Omental fat pad (tissue), 4 donors: ENCODE data around the gene CHERP. TPM values are rescaled to one million over a fixed set of nuclear protein-coding genes. Genes with fewer than 3 reads are reported as not detected.
"Not testable (repeated sequence)": the region's sequence is repeated elsewhere in the genome, so short reads cannot be mapped to it uniquely, and the experiment has no call there.

Experiments used
- ATAC-seq: fragments of 150-250 bp; one replicate; pipeline ENCODE4 v1.9.1; 2016; ENCODE audit warnings: mild to moderate bottlenecking, moderate library complexity; ENCODE audit not compliant: low FRiP score
- DNase-seq: peaks from one replicate; pipeline ENCODE4 v3.0.0-alpha.2; 2019; ENCODE audit warnings: low spot score
- CTCF ChIP-seq, 3 donors: fragments of 450-650 bp; IDR thresholded peaks; one replicate each; pipeline ENCODE4 v1.5.1; 2016 to 2017; ENCODE audit warnings: antibody characterized with exemption in 3 of 3, mild to moderate bottlenecking in 3 of 3, moderate library complexity in 2 of 3
- small RNA-seq: library from RNA; depleted of rRNA; stranded (forward); fragments of <200 nt; gene quantifications from one replicate; pipeline ENCODE3, GENCODE V24; 2016
- total RNA-seq, 4 donors: library from RNA; depleted of rRNA; stranded (reverse); fragments of >200 nt; gene quantifications; one replicate each; pipeline ENCODE4 v1.1.0, GENCODE V29; 2016

CHERP gene
- total RNA-seq, 4 donors from 2014 or later = 5.9 to 25.1 (median 10.8) TPM

GRCh38 chr19:16477311-16477710 is 64.9 kb downstream of the CHERP start:
- ATAC-seq (no peak), DNase-seq (no peak)
- TF ChIP-seq CTCF (IDR thresholded peaks at IDR 0.05) = no peak

- no peak for ATAC-seq
- TF ChIP-seq CTCF (IDR thresholded peaks at IDR 0.05) = no peak
Observed at GRCh38 chr19:16476401-16476800, 65.8 kb downstream of the CHERP start.

GRCh38 chr19:16473875-16474392 is 68.3 kb downstream of the CHERP start:
- DNase-seq (no peak), ATAC-seq (no peak)

More at GRCh38 chr19:16476401-16476800, 65.8 kb downstream of the CHERP start:
- no peak for DNase-seq

GRCh38 chr19:16472992-16473391 is 69.2 kb downstream of the CHERP start:
- DNase-seq (no peak), ATAC-seq (no peak)
- TF ChIP-seq CTCF (IDR thresholded peaks at IDR 0.05) = no peak

More at GRCh38 chr19:16473875-16474392, 68.3 kb downstream of the CHERP start:
- TF ChIP-seq CTCF (IDR thresholded peaks at IDR 0.05) = no peak

- ATAC-seq = not testable (repeated sequence)
Observed at GRCh38 chr19:16472559-16472899, 69.7 kb downstream of the CHERP start.

GRCh38 chr19:16470911-16471811 is 71.1 kb downstream of the CHERP start:
- peak; percentile 39 for DNase-seq
- ATAC-seq = peak; percentile 10
- no peak for TF ChIP-seq CTCF (IDR thresholded peaks at IDR 0.05)

More at GRCh38 chr19:16472559-16472899, 69.7 kb downstream of the CHERP start:
- not testable (repeated sequence) for DNase-seq

GRCh38 chr19:16470541-16470910 is 71.7 kb downstream of the CHERP start:
- DNase-seq (no peak), ATAC-seq (no peak)
- no peak for TF ChIP-seq CTCF (IDR thresholded peaks at IDR 0.05)

Small RNA genes lying within 50 kb of the gene (small RNA-seq; reads per million reads assigned to genes)
- gene RN7SL146P = not detected

Other genes starting within 250 kb of the CHERP start
- gene KLF2, start 217.6 kb downstream of the CHERP start, total RNA-seq = 100 to 1,000 TPM in 2 of 4 donors, 10 to 100 TPM in 2; 61.1 to 160 (median 85.9) TPM
- gene EPS15L1, start 70.5 kb downstream of the CHERP start, total RNA-seq = 10 to 100 TPM; 12.9 to 37.0 (median 20.1) TPM
- gene CALR3, start 46.3 kb downstream of the CHERP start, total RNA-seq = not detected
- gene C19orf44, start 46.0 kb downstream of the CHERP start, total RNA-seq = 1 to 10 TPM; 3.7 to 9.1 (median 5.6) TPM
- gene SLC35E1, start 30.0 kb upstream of the CHERP start, total RNA-seq = 10 to 100 TPM; 22.9 to 46.3 (median 36.1) TPM
- 10 to 100 TPM in 1 of 4 donors, 1 to 10 TPM in 3; 7.2 to 15.5 (median 8.2) TPM for gene MED26, start 85.8 kb upstream of the CHERP start, total RNA-seq
- gene SMIM7, start 117.7 kb upstream of the CHERP start, total RNA-seq = 100 to 1,000 TPM in 3 of 4 donors, 10 to 100 TPM in 1; 86.8 to 128 (median 123) TPM
- gene TMEM38A, start 118.7 kb upstream of the CHERP start, total RNA-seq = 1 to 10 TPM; 1.4 to 7.6 (median 1.9) TPM
- gene NWD1, start 177.4 kb upstream of the CHERP start, total RNA-seq = under 1 TPM in 1 of 4 donors, not detected in 3; 0.32 TPM